Eye (tissue), 1 donor: Measurements from ENCODE around the gene CTU2.

Experiments
- DNase-seq: peaks from one replicate; pipeline ENCODE4 v3.0.0-alpha.2; 2015

CTU2 gene

GRCh38 chr16:88732172-88732960 is 26.1 kb downstream of the CTU2 start:
- DNase-seq, result no peak

- no peak for DNase-seq
Measured at GRCh38 chr16:88732961-88733294, 26.6 kb downstream of the CTU2 start.

GRCh38 chr16:88733630-88734360 is 27.5 kb downstream of the CTU2 start:
- DNase-seq, result no peak

- no peak for DNase-seq
Measured at GRCh38 chr16:88734361-88734728, 28.0 kb downstream of the CTU2 start.

GRCh38 chr16:88735121-88735520 is 28.8 kb downstream of the CTU2 start:
- no peak for DNase-seq

GRCh38 chr16:88735616-88736015 is 29.3 kb downstream of the CTU2 start:
- DNase-seq, result no peak

GRCh38 chr16:88736088-88736487 is 29.8 kb downstream of the CTU2 start:
- DNase-seq, result no peak

GRCh38 chr16:88736496-88736895 is 30.2 kb downstream of the CTU2 start:
- DNase-seq, result no peak

- peak; percentile 79 for DNase-seq
Measured at GRCh38 chr16:88737298-88738150, 31.2 kb downstream of the CTU2 start.

- no peak for DNase-seq
Measured at GRCh38 chr16:88738151-88739084, 32.1 kb downstream of the CTU2 start.

- DNase-seq, result no peak
Measured at GRCh38 chr16:88739139-88739976, 33.1 kb downstream of the CTU2 start.

GRCh38 chr16:88739977-88740726 is 33.8 kb downstream of the CTU2 start:
- no peak for DNase-seq

- DNase-seq, result no peak
Measured at GRCh38 chr16:88740727-88741055, 34.4 kb downstream of the CTU2 start.

GRCh38 chr16:88741368-88741767 is 35.1 kb downstream of the CTU2 start:
- DNase-seq, result no peak

GRCh38 chr16:88742896-88743605 is 36.7 kb downstream of the CTU2 start:
- no peak for DNase-seq

- peak; percentile 88 for DNase-seq
Measured at GRCh38 chr16:88743693-88744576, 37.6 kb downstream of the CTU2 start.

GRCh38 chr16:88744577-88745521 is 38.5 kb downstream of the CTU2 start:
- peak; percentile 30 for DNase-seq

- peak; percentile 36 for DNase-seq
Measured at GRCh38 chr16:88746506-88746905, 40.2 kb downstream of the CTU2 start.
